ENCODE measurements around the gene WWP2. TPM values are rescaled to one million over a fixed set of nuclear protein-coding genes. Genes with fewer than 3 reads are reported as not detected.

Gene WWP2
- polyA plus RNA-seq, 4 donors: 32.4 to 44.6 (median 35.4) TPM

- Histone ChIP-seq H3K27ac (ENCODE audit: low read depth in 1 of 3, low read length in 2 of 3) (no peak overlapping the region), H3K4me3 (ENCODE audit: low read depth in 1 of 3, low read length in 3 of 3) (no peak overlapping the region), H3K36me3 (ENCODE audit: control insufficient read depth in 3 of 3, insufficient read depth in 2 of 3, low read depth in 1 of 3, low read length in 3 of 3) (peaks cover 8 to 28% (median 15%) of the 10 kb centered on the region in 3 donors), H3K9me3 (ENCODE audit: control insufficient read depth in 2 of 2, insufficient read depth in 1 of 2, low read depth in 1 of 2, low read length in 1 of 2) (no peaks in the 10 kb centered on the region), H3K4me1 (ENCODE audit: control insufficient read depth in 3 of 3, insufficient read depth in 2 of 3, low read depth in 1 of 3, low read length in 2 of 3) (no peaks in the 10 kb centered on the region), H3K27me3 (ENCODE audit: control insufficient read depth in 3 of 3, insufficient read depth in 3 of 3, low read length in 3 of 3) (no peaks in the 10 kb centered on the region)
- FAIRE-seq (no peak), DNase-seq (no peak)
- WGBS, 3 donors: 93 to 96% (median 93%) methylated on average over 7 of the region's 7 CpGs
These were observed 147.6 kb downstream of the WWP2 start for GRCh38 chr16:69909760-69910159.

GRCh38 chr16:69910964-69911363 lies 148.8 kb downstream of the WWP2 start:
- no peaks in the 10 kb centered on the region for H3K9me3 ChIP-seq (ENCODE audit: control insufficient read depth in 2 of 2, insufficient read depth in 1 of 2, low read depth in 1 of 2, low read length in 1 of 2)
- H3K27me3 ChIP-seq (ENCODE audit: control insufficient read depth in 3 of 3, insufficient read depth in 3 of 3, low read length in 3 of 3): no peaks in the 10 kb centered on the region
- no peaks in the 10 kb centered on the region for H3K4me1 ChIP-seq (ENCODE audit: control insufficient read depth in 3 of 3, insufficient read depth in 2 of 3, low read depth in 1 of 3, low read length in 2 of 3)
- no peak overlapping the region for H3K4me3 ChIP-seq (ENCODE audit: low read depth in 1 of 3, low read length in 3 of 3)
- no peak overlapping the region for H3K27ac ChIP-seq (ENCODE audit: low read depth in 1 of 3, low read length in 2 of 3)
- WGBS, 3 donors: 61 to 79% (median 68%) methylated on average over 3 of the region's 3 CpGs
- FAIRE-seq (no peak), DNase-seq (no peak)
- H3K36me3 ChIP-seq (ENCODE audit: control insufficient read depth in 3 of 3, insufficient read depth in 2 of 3, low read depth in 1 of 3, low read length in 3 of 3): peaks cover 8 to 25% (median 18%) of the 10 kb centered on the region in 3 donors

GRCh38 chr16:69916462-69916861 lies 154.3 kb downstream of the WWP2 start:
- FAIRE-seq: no peak
- WGBS, 3 donors: 95 to 100% (median 96%) methylated on average over 1 of the region's 1 CpG
- no peaks in the 10 kb centered on the region for H3K27me3 ChIP-seq (ENCODE audit: control insufficient read depth in 3 of 3, insufficient read depth in 3 of 3, low read length in 3 of 3)
- H3K4me3 ChIP-seq (ENCODE audit: low read depth in 1 of 3, low read length in 3 of 3): no peak overlapping the region
- H3K9me3 ChIP-seq (ENCODE audit: control insufficient read depth in 2 of 2, insufficient read depth in 1 of 2, low read depth in 1 of 2, low read length in 1 of 2): no peaks in the 10 kb centered on the region
- H3K4me1 ChIP-seq (ENCODE audit: control insufficient read depth in 3 of 3, insufficient read depth in 2 of 3, low read depth in 1 of 3, low read length in 2 of 3): peaks cover 0 to 3% (median 0%) of the 10 kb centered on the region in 3 donors
- DNase-seq: no peak
- no peak overlapping the region for H3K27ac ChIP-seq (ENCODE audit: low read depth in 1 of 3, low read length in 2 of 3)
- peaks cover 6 to 31% (median 22%) of the 10 kb centered on the region in 3 donors for H3K36me3 ChIP-seq (ENCODE audit: control insufficient read depth in 3 of 3, insufficient read depth in 2 of 3, low read depth in 1 of 3, low read length in 3 of 3)

- H3K4me3 ChIP-seq (ENCODE audit: low read depth in 1 of 3, low read length in 3 of 3): no peak overlapping the region
- H3K27me3 ChIP-seq (ENCODE audit: control insufficient read depth in 3 of 3, insufficient read depth in 3 of 3, low read length in 3 of 3): no peaks in the 10 kb centered on the region
- DNase-seq (no peak), FAIRE-seq (no peak)
- H3K36me3 ChIP-seq (ENCODE audit: control insufficient read depth in 3 of 3, insufficient read depth in 2 of 3, low read depth in 1 of 3, low read length in 3 of 3): peaks cover 6 to 29% (median 22%) of the 10 kb centered on the region in 3 donors
- H3K4me1 ChIP-seq (ENCODE audit: control insufficient read depth in 3 of 3, insufficient read depth in 2 of 3, low read depth in 1 of 3, low read length in 2 of 3): peaks cover 0 to 3% (median 0%) of the 10 kb centered on the region in 3 donors
- WGBS, 3 donors: 79 to 90% (median 89%) methylated on average over 1 of the region's 1 CpG
- H3K9me3 ChIP-seq (ENCODE audit: control insufficient read depth in 2 of 2, insufficient read depth in 1 of 2, low read depth in 1 of 2, low read length in 1 of 2): no peaks in the 10 kb centered on the region
- H3K27ac ChIP-seq (ENCODE audit: low read depth in 1 of 3, low read length in 2 of 3): no peak overlapping the region
These were observed 155.2 kb downstream of the WWP2 start for GRCh38 chr16:69917311-69917710.

- H3K9me3 ChIP-seq (ENCODE audit: control insufficient read depth in 2 of 2, insufficient read depth in 1 of 2, low read depth in 1 of 2, low read length in 1 of 2): no peaks in the 10 kb centered on the region
- FAIRE-seq: no peak
- H3K27ac ChIP-seq (ENCODE audit: low read depth in 1 of 3, low read length in 2 of 3): no peak overlapping the region
- no peaks in the 10 kb centered on the region for H3K27me3 ChIP-seq (ENCODE audit: control insufficient read depth in 3 of 3, insufficient read depth in 3 of 3, low read length in 3 of 3)
- peaks cover 0 to 3% (median 0%) of the 10 kb centered on the region in 3 donors for H3K4me1 ChIP-seq (ENCODE audit: control insufficient read depth in 3 of 3, insufficient read depth in 2 of 3, low read depth in 1 of 3, low read length in 2 of 3)
- H3K4me3 ChIP-seq (ENCODE audit: low read depth in 1 of 3, low read length in 3 of 3): no peak overlapping the region
- DNase-seq: peak in 1 of 2 donors; percentile 18
- peaks cover 6 to 31% (median 22%) of the 10 kb centered on the region in 3 donors for H3K36me3 ChIP-seq (ENCODE audit: control insufficient read depth in 3 of 3, insufficient read depth in 2 of 3, low read depth in 1 of 3, low read length in 3 of 3)
- 73 to 90% (median 80%) methylated on average over 20 of the region's 20 CpGs for WGBS, 3 donors
These were observed 155.6 kb downstream of the WWP2 start for GRCh38 chr16:69917739-69918138.

GRCh38 chr16:69918241-69918640 lies 156.1 kb downstream of the WWP2 start:
- no peak overlapping the region for H3K27ac ChIP-seq (ENCODE audit: low read depth in 1 of 3, low read length in 2 of 3)
- no peak for FAIRE-seq

GRCh38 chr16:69921127-69921526 lies 159.0 kb downstream of the WWP2 start:
- Histone ChIP-seq H3K4me1 (ENCODE audit: control insufficient read depth in 3 of 3, insufficient read depth in 2 of 3, low read depth in 1 of 3, low read length in 2 of 3) (peaks cover 0 to 3% (median 0%) of the 10 kb centered on the region in 3 donors), H3K9me3 (ENCODE audit: control insufficient read depth in 2 of 2, insufficient read depth in 1 of 2, low read depth in 1 of 2, low read length in 1 of 2) (no peaks in the 10 kb centered on the region), H3K27ac (ENCODE audit: low read depth in 1 of 3, low read length in 2 of 3) (no peak overlapping the region), H3K4me3 (ENCODE audit: low read depth in 1 of 3, low read length in 3 of 3) (no peak overlapping the region), H3K27me3 (ENCODE audit: control insufficient read depth in 3 of 3, insufficient read depth in 3 of 3, low read length in 3 of 3) (no peaks in the 10 kb centered on the region), H3K36me3 (ENCODE audit: control insufficient read depth in 3 of 3, insufficient read depth in 2 of 3, low read depth in 1 of 3, low read length in 3 of 3) (peaks cover 11 to 42% (median 19%) of the 10 kb centered on the region in 3 donors)
- 75 to 91% (median 87%) methylated on average over 2 of the region's 2 CpGs for WGBS, 3 donors
- DNase-seq: no peak
- FAIRE-seq: no peak

More at GRCh38 chr16:69918241-69918640, 156.1 kb downstream of the WWP2 start:
- peaks cover 0 to 3% (median 0%) of the 10 kb centered on the region in 3 donors for H3K4me1 ChIP-seq (ENCODE audit: control insufficient read depth in 3 of 3, insufficient read depth in 2 of 3, low read depth in 1 of 3, low read length in 2 of 3)
- peaks cover 6 to 28% (median 22%) of the 10 kb centered on the region in 3 donors for H3K36me3 ChIP-seq (ENCODE audit: control insufficient read depth in 3 of 3, insufficient read depth in 2 of 3, low read depth in 1 of 3, low read length in 3 of 3)
- WGBS, 3 donors: 96 to 97% (median 97%) methylated on average over 1 of the region's 1 CpG
- no peak overlapping the region for H3K4me3 ChIP-seq (ENCODE audit: low read depth in 1 of 3, low read length in 3 of 3)
- DNase-seq: no peak
- no peaks in the 10 kb centered on the region for H3K27me3 ChIP-seq (ENCODE audit: control insufficient read depth in 3 of 3, insufficient read depth in 3 of 3, low read length in 3 of 3)
- H3K9me3 ChIP-seq (ENCODE audit: control insufficient read depth in 2 of 2, insufficient read depth in 1 of 2, low read depth in 1 of 2, low read length in 1 of 2): no peaks in the 10 kb centered on the region

GRCh38 chr16:69922200-69922599 lies 160.1 kb downstream of the WWP2 start:
- WGBS, 3 donors: 90 to 97% (median 96%) methylated on average over 6 of the region's 6 CpGs
- Histone ChIP-seq H3K36me3 (ENCODE audit: control insufficient read depth in 3 of 3, insufficient read depth in 2 of 3, low read depth in 1 of 3, low read length in 3 of 3) (peaks cover 10 to 46% (median 18%) of the 10 kb centered on the region in 3 donors), H3K27me3 (ENCODE audit: control insufficient read depth in 3 of 3, insufficient read depth in 3 of 3, low read length in 3 of 3) (no peaks in the 10 kb centered on the region), H3K4me3 (ENCODE audit: low read depth in 1 of 3, low read length in 3 of 3) (no peak overlapping the region), H3K9me3 (ENCODE audit: control insufficient read depth in 2 of 2, insufficient read depth in 1 of 2, low read depth in 1 of 2, low read length in 1 of 2) (no peaks in the 10 kb centered on the region), H3K27ac (ENCODE audit: low read depth in 1 of 3, low read length in 2 of 3) (no peak overlapping the region), H3K4me1 (ENCODE audit: control insufficient read depth in 3 of 3, insufficient read depth in 2 of 3, low read depth in 1 of 3, low read length in 2 of 3) (peaks cover 0 to 3% (median 0%) of the 10 kb centered on the region in 3 donors)
- no peak for FAIRE-seq
- no peak for DNase-seq

All from small intestine (tissue), 7 donors.